ENCODE results near the gene MALRD1.

Gene MALRD1

DNA sequence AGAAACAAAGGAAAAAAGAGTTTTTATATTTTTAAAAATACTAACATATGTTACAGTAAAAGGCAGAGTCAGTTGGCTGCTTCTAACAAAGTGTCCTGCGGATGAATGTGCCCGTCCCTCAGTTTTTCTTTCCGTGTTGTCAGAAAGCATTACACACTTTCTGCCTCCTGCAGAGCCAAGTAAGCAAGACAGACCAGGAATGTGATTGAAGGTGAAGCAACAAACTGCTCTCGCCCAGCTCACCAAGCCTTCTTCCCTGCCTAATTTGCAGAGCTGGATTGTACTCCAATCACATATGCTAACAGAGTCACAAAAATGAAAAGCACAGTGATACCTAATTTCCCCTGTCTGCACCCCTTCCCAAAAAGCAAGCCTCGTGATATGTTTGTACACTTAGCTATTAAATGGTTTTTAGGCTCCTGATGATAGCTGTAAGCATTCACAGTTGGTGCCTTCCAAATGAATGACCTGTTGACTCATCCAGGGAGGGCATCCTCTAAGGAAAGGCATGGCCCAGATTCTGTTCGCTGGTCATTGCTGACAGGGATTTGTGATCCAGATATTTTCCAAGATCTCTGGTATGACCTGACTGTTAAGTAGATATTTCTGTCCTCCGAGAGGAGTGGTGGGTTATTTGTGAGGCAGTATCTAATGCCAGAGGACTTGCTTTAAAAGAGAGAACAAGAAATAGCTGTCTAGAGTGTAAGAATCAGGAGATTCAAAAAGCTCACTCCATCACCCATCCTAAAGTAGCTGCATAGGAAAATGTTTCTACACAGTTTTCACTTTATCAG lies 580.4 kb downstream of the MALRD1 start:
- no peak for FAIRE-seq
- no peak for DNase-seq (ENCODE audit: insufficient read length, low spot score)

DNA sequence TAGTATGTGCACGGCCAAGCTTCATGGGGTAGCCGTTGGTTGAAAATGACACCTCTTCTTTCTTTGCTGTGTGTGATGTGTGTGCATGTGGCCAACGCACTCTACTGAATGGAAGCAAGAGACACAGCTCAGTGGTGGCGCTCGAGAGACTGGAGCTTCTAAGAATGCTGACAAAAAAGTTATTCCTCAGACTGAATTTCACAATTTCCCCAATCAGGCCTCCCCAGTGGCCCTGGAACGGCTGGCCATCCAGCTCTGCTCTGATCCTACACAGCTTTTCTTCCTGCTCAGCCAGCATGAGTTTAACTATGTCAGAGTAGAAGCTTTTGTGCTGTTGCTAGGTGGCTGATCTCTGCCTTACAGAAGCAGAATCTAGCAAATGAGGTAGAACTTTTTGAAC lies 581.0 kb downstream of the MALRD1 start:
- FAIRE-seq = no peak
- DNase-seq (ENCODE audit: insufficient read length, low spot score) = no peak

DNA sequence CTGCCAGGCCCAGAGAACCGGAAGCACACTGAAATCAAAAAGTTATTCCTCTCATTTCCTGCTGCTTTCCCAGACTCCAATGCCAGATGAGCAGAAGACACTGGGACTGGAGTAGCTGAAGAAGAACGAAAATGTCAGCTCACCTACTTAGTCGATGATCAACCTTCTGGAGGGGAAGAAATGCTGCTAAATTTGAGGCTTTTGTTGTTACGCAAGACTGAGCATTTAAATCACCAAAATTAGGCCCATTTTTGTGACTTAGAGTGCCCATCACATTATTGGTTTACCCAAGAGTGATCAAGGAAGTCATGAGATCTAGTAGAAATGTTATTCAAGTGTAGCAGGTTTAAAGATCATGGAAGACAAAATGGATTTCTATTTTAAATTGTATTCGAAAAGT lies 585.6 kb downstream of the MALRD1 start:
- no peak for FAIRE-seq
- no peak for DNase-seq (ENCODE audit: insufficient read length, low spot score)

DNA sequence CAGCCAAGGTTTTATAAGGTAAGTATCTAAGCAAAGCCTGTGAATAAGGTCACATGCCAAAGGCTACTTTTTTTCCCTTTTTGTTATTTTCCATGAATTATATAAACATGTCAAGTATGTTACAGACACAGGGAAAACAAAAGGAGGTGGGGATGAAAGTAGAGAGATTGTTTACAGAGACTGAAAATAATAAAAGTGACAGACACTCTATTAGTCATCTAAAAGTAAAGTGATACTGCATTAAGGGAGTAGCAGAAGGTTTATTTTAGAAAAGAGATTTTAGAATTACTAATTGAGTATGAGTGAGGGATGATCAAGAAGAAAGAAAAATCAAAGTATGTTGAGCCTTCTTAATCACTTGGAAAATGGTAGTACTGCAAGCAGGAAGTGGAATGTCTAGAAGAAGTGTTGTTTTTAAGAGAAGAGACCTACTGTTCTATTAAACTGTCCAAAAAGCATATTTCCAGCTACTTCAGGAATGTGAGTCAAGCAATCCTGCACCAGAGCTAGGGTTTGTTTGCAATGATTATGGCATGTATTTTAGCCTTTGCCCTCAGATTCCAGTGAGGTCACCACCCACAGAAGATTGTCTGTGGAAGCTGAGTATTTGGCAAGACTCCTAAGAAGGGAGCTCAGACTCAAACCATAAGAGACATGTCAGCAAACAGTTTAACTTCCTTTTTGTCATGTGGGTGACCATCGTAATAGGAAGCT lies 589.7 kb downstream of the MALRD1 start:
- DNase-seq (ENCODE audit: insufficient read length, low spot score) (no peak), FAIRE-seq (no peak)

DNA sequence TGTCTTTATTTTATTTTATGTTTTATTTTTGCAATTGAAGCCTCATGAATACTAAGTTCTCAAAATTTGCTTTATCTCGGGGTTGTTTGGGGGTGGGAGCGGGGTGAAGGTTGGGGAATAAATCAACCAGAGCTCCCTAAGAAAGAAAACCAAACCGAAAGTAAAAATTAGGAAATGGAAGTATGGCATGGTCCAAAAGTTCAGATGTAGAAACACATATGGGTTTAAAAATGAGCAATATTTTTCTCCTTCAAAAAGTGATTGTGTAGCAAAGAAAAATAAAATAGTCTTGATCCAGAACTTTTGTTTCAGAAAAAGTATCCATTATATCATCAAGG lies 590.3 kb downstream of the MALRD1 start:
- DNase-seq (ENCODE audit: insufficient read length, low spot score) (no peak), FAIRE-seq (no peak)

DNA sequence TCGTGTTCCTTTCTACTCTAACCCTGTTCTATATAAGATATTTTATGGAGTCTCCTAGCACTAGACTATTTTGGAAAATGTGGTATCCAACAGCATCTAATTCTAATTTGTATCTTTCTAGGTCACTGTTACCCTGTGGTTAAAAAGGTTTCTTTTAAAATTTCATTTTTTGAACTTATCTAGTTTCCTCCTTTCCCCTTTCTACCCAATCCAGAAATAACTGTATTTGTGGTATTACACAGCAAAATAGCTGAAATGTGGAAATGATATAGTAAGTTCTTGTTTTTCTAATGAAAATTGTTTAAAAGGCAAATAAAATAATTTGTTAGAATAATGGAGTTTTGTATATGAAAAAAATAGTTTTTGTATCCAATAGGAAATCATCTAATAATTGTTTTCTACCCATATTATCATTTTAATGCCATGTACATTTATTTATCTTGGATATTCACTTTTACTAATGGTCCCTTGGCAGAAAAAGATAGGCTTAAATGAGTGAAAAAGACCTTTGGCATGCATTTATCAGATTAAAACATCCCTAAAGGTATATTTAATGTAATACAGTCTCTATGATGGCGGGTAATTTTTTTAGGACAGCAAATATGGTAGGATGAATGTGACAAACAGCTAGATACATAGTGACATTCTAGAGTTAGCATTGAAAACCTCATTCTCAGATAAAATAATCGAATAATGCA lies 592.1 kb downstream of the MALRD1 start:
- no peak for FAIRE-seq
- no peak for DNase-seq (ENCODE audit: insufficient read length, low spot score)

DNA sequence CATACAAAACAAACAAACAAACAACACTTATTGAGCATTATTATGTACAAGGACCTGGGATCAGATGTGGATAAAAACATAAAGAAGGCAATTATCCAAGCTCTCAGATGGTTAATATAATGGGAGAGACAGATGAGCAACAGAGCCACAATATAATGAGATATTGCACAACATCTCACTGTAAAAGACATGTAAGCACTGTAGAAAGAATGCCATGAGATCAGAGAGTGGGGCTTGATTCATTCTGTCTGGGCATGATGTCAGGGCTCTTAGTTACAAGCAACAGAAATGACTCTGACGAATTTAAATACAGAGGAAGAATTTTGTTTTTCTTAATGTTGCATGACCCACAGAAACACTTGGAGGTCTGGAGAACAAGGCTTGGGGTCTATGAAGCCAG lies 602.9 kb downstream of the MALRD1 start:
- FAIRE-seq = no peak
- no peak for DNase-seq (ENCODE audit: insufficient read length, low spot score)

DNA sequence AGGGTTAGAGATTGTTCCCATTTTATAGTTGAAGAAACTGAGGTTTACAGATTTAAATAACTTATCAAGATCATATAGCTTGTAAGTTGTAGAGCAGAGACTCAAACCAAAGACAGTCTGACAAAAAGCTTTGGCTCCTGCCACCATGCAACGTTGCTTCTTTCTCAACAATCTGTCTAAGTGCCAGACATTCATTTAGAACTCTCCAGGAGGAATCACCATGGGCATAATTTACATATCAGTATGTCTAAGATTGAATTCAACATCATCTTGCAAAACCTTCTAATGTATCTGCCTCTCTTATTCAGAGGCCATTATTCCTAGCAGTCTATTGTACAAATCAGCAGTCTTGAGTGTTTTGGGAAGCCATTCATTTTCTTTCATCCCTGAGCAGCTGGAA lies 604.1 kb downstream of the MALRD1 start:
- DNase-seq (ENCODE audit: insufficient read length, low spot score) (no peak), FAIRE-seq (no peak)

DNA sequence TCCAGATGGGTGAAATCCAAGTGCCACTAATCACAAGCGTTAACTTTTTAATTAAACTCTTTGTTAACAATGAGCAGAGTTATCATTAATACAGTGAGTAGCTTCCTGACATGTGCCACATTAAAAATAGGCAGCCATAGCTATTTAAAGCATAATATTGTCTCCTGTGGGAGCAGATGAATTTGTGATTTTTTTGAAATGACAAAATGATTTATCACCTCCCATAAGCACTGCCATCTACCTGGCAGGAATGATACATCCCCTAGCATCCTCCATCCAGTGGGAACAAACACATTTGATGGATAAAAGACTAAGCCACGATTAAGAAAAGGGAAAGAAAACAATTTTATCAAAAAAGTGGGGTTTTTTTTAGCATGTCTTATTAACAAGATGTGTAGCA lies 605.3 kb downstream of the MALRD1 start:
- DNase-seq (ENCODE audit: insufficient read length, low spot score) (no peak), FAIRE-seq (no peak)

DNA sequence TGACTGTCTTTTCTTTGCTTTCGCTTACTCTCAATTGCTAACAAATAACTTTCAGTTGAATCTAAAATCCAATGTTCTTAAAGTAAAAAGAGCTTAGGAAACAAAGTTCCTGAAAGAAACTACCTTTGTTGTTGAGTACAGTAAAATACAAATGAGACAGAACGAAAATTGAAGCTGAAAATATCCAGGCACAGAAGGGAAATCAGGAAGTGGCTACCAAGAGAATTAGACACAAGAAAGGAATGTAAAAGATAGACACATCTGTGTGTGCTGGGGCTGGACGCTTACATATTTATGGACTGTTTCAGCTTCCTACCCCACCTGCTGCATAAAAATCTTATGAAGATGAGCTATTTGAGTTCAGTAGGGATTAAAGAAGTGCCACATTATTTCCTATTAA lies 606.0 kb downstream of the MALRD1 start:
- DNase-seq (ENCODE audit: insufficient read length, low spot score) (no peak), FAIRE-seq (no peak)

DNA sequence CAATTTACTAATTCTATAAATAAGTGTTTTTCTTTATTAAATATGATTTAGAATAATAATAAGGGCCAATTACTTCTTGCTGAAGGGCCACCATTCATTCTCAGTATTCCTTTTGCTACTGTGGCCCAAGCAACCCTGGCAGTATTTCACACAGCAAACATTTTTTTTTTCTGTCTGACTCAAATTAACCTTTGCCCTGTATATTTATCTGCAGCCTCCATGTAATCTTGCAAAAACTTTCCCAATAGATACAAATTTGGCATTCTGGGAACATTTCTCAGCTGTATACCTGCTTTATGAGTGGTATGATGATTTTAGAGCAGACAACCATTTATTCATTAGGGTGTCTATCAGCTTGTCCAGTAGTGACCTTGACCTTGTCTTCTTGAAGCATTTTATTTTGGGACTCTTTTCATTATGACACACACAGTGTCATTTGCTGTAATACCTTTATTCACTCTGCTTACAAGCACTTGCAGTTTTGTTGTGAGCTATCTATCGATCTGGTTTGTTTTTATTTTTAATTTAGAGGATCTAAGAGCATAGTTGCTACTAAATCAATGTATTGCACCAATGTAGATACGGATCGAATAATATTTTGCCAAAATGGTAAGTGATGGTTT lies 607.9 kb downstream of the MALRD1 start:
- no peak for DNase-seq (ENCODE audit: insufficient read length, low spot score)
- no peak for FAIRE-seq

DNA sequence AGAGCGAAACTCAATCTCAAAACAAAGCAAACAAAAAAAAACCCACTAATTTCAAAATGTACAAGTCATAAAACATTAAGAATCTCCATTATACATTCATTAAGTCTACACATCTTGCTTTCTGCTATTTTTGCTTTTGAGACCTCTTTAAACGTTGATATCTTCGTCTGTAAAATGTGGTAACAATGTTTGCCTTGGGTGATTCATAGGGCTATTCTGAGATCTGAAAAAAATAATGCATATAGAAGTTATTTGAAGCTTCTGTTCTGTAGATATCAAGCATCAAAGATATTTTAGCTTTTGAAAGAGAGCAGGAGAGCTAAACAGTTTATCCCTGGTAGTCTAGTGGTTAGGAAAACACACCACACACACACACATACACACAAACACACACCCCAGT lies 609.5 kb downstream of the MALRD1 start:
- FAIRE-seq = no peak
- no peak for DNase-seq (ENCODE audit: insufficient read length, low spot score)

DNA sequence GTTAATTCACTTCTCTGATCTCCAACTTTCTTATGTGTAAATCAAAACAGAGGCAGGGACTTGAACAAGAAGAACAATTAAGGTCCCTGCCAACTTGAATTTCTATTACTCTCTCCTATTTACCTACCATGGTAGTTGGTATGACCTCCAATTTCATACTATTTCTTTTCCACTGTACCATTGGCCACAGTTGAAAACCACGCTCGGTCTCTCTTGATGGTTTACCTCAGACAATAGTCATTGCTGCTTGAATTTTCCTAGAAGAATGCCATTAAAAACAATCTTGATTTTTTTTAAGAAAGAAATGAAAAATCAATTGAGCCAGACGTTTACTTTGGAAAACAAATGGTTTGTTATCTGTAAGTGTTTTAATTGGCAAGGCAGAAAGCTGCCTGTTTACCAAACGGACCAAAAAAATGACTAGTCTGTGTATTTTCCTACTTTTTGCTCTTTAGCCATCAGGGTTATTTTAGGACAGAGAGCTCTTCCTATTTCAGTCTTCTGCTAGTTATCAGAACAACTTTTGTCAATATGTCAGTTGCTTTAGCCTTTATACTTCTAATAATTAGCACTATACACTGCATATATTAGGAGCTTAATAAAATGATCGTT lies 610.1 kb downstream of the MALRD1 start:
- FAIRE-seq (no peak), DNase-seq (ENCODE audit: insufficient read length, low spot score) (no peak)

DNA sequence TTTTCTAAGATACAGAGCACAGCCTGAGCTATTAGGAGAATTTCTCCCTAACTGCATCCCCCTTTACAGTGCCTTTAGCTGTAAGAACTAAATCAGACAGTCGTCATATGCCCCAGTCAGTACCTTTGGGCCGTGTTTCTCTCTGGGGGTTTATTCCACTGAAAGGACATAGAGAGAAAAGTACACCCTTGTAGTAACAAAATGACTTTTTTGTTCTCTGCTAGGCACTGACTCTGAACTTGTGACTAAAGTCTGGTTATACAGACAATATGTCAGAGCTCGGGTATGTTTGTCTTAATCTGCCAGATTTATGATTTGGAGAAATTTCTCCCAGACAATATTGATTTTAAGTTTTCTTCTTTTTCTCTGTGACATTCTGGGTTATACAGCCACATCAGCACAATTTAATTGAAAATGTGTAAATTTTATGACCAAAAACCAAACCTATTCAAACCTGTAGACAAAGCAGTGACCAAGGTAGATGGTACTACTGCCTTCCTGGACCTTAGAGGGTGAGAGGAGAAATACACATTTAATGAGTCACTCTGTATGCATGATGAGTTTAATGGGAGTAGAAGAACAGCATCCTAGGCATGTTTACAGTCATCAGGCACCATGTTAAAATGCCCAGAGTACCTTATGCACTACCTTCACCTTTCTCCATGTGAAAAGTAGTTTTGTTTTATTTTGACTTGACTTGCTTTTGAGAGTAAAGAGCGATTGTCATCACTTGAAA lies 611.5 kb downstream of the MALRD1 start:
- FAIRE-seq (no peak), DNase-seq (ENCODE audit: insufficient read length, low spot score) (no peak)

DNA sequence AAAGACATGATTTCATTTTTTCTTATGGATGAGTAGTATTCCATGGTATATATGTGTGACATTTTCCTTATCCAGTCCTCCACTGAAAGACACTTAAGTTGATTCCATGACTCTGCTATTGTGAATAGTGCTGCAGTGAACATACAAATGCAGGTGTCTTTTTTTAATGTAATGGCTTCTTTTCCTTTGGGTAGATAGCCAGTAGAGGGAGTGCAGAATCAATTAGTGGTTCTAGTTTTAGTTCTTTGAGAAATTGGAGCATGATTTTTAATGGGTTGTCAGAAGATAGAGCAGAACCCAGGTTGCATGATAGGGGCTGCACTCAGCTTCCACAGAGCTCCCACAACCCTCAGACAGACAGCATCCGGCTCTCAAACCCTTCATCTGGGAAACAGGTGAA lies 614.7 kb downstream of the MALRD1 start:
- no peak for DNase-seq (ENCODE audit: insufficient read length, low spot score)
- no peak for FAIRE-seq

DNA sequence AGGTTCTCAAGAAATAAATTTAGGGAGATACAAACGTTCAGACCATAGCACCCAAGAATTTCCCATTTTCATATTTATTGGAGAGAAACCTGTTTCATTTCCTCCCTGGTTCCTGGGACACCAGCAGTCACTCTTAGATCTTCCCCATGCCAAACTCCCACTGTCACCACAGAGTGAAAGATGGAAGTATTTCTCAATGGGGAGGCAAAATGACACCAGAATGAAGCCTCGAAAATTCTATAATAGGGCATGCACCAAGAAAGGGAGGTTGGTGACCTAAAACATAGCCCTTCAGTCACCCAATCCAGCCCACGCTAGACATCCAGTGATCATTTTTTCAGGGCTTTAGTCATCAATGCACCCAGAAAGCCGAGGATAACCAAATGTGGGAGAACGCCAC lies 619.5 kb downstream of the MALRD1 start:
- FAIRE-seq = no peak
- DNase-seq (ENCODE audit: insufficient read length, low spot score) = no peak

DNA sequence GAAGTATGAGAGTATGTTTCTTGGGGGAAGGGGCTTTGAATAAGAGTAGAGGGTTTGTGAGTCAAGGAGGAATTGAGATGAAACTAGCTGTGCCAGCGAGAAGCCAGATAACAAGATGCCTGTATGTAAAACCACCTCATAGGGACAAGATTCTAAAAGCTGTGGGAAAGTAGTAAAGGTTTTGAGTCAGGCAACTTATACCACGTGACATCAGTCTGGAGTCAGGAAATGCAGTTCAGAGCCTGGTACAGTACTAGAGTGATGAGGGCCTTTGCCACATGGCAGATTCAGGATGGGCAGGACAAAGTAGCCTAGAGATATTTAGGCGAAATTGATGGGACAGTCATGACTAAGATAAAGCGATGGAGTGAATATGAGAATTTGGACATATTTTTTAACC lies 627.5 kb downstream of the MALRD1 start:
- DNase-seq (ENCODE audit: insufficient read length, low spot score) (no peak), FAIRE-seq (no peak)

DNA sequence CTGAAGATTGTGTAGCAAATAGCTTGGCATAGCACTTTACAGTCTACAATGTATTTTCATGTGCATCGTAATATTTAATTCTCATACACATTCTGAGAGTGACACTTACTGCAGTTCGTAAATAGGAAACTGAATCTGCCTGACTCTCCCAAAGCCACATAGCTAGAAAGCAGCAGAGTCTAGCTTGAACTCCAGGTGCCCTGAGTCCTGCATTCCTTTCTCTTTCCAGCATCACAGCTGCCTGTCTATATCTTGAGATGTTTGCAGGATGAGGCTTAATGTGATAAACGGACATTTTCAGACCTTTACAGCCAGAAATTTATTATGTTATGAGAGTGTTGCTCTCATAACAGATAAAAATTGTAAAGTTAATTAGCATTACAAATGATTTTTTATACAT lies 634.8 kb downstream of the MALRD1 start:
- FAIRE-seq (no peak), DNase-seq (ENCODE audit: insufficient read length, low spot score) (no peak)

DNA sequence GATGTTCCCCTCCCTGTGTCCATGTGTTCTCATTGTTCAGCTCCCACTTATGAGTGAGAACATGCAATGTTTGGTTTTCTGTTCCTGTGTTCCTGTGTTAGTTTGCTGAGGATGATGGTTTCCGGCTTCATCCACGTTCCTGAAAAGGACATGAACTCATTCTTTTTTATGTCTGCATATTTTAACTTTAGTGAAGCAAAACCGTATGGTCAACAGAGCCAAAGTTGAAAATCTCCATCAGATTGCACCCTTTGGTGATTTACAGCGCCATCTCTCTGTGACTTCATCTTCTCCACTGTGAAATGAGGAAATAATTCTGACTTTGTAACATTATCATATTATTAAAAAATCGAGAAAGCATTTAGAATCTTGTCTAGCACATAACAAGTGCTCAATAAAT lies 635.4 kb downstream of the MALRD1 start:
- no peak for FAIRE-seq
- DNase-seq (ENCODE audit: insufficient read length, low spot score) = no peak

DNA sequence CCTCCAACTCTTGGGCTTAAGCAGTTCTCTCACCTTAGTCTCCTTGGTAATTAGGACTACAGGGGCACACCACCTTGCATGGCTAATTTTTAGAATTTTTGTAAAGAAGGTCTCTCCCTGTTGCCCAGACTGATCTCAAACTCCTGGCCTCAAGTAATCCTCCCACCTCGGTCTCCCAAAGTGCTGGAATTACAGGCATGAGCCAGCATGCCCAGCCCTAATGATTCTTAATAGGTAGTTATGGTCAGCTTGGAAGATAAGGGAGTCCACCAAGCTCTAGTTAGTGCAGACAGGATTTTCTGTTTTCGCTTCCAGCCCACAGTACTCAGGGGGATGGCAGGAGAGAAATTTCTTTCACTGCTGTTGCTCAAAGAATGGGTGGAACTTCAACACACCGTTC lies 639.7 kb downstream of the MALRD1 start:
- DNase-seq (ENCODE audit: insufficient read length, low spot score) (no peak), FAIRE-seq (no peak)

Measured in GM19239 (cell line).